HG02970 (cell line): ENCODE measurements around the gene FGG.
"Not testable (repeated sequence)": the region's sequence is repeated elsewhere in the genome, so short reads cannot be mapped to it uniquely, and the experiment has no call there.

ENCODE experiments used
- ATAC-seq: cut with Tn5 transposase; IDR thresholded peaks from one replicate; pipeline ENCODE4 v1.9.1; 2021; ENCODE audit warnings: mild to moderate bottlenecking, moderate library complexity, moderate number of reproducible peaks; ENCODE audit not compliant: unreplicated experiment, low FRiP score

FGG gene

DNA sequence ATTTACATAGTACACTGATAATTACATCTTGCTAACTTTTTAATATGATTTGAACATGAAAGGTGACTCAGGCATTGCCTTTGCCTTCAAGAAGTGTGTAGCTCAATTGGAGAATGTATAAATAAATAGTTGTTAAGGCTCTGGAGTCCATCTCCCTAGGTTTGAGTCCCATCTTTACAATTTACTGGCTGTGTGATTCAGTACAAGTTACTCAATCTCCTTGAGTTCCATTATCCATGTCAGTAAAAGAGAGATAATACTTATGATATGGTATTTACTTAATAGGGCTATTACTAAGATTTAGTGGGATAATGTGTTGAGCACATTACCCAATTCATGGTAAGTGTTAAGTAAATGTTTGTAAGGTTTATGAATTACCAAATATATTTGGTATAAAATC is 1.9 kb upstream of the FGG start:
- no peak for ATAC-seq

DNA sequence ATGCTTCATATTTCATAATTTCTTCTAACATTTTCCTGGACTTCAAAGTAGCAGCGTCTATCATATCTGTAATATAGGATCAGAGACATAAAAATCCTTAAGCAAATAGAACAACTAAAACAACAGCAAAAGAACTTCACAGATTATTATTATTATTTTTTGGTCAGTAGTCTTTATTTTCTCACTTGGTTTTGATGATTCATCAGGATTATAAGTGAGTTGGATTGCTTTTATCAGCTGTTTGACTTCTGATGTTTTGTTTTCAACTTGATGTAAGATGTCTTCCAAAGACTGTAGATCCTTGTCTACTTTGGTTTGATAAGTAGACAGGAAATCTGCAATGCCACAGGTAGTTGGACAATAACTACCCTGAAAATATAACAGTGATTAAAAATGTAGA is 623 bp downstream of the FGG start:
- ATAC-seq = no peak

DNA sequence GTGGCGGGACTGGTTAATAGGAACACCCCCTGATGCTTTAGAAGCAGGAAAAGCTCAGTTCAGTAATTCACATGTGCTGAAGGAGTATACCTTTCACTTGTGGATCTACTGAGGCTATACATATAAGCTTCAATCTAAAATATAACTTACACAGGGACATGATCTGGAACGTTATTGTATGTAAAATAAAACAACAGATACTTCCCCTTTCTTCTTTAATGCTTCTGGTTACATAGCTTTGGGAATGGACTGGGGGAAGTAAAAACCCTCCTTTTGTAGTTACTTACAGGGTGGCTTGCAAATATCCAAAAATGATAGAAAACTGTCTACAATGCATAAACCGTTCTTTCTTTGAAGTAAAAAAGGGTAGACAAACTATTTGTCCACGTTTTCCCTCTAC is 1.9 kb downstream of the FGG start:
- no peak for ATAC-seq

DNA sequence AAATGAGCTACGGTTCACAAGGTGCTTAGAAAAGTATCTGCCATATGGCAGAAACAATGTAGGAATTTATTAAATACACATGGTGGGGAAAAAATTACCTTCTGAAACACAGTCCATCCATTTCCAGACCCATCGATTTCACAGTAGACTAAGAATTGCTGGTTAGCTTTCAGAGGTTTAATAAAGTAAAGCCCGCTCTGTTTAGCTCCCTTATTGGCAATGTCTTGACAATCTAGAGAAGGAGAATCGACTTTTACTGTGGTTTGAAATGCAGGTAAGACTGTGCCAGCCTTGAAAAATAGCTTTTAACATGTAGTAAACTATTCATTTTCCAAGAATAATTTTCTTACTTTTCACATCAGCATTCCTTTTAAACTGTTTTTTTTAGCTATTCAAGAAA is 2.9 kb downstream of the FGG start:
- ATAC-seq = no peak

DNA sequence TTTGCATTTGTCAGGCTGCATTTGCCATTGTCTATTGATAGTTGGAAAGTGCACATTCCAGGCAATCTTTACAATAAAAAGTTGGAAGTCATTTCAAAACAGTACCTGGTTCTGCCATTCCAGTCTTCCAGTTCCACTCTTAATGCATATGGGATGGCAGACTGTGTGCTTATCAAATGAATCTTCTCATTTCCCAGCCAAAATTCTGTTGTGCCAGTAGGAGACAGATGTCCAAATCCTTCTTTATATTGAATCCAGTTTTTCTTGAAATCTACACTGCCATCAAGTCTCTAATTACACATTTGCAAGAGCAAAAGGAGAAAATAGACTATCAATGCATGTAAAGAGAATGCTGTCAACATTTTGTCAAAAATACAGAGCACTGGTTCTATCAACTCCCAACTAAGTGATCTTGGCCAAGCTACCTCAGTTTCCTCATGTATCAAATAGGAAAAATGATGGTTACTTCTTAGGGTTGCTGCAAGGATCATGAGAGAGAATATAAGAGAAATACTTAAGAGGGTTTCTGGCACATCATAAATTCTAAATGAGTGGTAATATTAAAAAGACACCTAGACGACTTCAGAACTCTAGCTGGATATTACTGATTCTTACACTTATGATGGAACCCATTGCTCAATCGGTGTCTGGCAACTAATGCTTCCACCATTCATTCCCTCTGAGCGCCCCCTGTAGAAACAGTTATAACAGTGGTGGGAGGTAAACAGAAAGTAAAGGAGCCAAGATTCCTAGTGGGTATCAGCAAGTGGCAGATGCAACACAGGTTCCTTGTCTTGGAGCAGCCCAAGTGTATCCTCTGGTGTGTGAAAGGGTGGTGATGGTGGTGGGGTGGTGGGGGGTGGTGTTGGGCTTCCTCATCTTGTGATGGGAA is 3.8 kb downstream of the FGG start:
- ATAC-seq = no peak

DNA sequence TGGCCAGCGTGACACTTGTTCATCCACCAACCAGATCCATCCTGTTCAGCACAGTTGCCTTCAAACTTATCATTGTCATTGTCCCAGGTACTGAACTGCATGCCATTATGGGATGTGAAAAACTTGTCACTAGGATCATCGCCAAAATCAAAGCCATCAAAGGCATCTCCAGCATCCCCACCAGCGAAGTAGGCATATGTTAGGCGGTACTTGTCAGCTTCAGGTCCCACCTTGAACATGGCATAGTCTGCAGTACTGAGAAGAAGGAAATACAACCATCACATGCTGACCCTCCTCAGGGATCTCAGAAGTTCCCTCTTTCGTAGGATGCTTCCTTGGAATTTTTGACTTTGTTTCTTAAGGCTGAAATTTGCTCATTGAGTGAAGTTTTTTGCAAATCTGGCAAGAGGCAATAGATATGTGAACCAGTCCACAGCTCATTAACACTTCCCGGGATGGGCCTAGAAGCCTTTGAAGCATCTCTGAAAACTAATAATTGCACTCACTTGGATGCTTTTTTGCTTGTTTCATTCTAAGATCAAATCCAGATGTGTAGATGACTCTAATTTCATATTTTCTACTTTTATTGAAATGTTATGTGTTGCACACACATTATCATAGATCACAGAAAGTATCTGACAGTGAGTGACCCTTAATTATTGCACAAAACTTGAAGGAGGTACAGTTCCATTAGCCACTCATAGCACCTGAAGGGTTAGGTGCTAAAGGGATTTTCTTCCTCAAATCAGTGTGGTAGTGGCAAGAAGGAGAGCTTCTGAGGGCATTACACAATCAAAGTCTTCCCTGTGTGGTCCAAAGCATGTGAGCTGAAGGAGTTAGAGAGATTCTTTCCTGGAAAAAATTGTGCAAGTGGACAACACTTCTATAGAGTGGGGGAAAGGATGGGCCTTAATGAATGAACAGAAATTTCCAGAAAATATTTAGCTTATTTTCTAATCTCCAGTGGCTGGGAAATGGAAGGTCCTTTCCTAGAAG is 5.4 kb downstream of the FGG start:
- no peak for ATAC-seq

DNA sequence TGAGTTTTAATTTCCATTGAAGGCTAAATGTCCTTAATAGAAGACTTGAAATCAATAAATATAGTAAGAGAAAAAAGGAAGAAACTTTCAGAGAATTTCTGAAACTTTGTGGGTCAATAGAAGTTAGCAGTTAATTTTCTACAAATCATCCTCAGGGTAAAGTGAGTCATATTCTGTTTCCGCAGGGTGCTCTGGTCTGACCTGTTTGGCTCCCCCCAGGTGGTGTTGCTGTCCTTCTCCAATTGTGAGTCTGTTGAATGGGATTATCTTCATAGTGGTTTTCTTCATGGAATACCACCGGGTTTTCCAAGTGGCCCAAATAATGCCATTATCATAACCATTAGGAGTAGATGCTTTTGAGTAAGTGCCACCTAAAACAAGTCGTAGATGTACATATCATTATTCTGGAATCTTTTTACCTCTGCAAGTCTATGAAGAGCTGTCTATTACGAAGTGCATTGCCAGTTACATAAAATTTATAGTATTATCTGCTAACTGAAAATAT is 7.7 kb downstream of the FGG start:
- no peak for ATAC-seq

DNA sequence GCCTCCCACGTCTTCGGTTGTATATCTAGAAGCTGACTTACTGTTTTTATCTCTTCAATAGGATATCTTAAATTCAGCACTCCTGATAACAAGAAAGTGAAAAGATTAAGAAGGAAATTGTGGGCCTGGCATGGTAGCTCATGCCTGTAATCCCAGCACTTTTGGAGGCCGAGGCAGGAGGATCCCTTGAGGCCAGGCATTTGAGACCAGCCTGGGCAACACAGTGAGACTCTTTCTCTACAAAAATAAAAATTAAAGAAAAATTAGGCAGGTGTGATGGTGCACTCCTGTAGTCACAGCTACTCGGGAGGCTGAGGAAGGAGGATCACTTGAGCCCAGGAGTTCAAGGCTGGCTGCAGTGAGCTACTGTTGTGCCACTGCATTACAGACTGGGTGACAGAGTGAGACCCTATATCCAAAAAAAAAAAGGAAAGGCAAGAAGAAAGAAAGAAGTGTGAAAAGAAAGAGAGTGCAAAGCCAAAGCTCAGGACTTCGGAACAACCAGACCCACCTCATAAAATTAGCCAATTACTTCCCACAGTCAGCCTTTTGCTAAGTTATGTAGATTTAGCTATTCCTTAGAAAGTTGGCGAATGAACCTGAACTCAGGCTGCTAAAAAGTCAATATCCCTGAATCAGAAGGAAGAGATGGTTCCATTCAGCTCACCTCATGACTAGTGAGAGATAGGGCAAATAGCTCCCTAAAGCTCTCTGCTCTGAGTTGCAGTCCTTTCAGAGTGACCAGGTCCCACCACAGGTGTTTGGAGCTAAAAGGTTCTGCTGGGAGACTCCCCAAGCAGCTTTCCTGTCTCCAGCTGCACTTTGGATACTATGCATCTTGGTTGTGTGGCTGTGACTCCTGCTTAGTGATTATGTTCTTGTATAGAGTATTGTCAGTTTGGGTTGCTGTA is 9.2 kb downstream of the FGG start:
- no peak for ATAC-seq

DNA sequence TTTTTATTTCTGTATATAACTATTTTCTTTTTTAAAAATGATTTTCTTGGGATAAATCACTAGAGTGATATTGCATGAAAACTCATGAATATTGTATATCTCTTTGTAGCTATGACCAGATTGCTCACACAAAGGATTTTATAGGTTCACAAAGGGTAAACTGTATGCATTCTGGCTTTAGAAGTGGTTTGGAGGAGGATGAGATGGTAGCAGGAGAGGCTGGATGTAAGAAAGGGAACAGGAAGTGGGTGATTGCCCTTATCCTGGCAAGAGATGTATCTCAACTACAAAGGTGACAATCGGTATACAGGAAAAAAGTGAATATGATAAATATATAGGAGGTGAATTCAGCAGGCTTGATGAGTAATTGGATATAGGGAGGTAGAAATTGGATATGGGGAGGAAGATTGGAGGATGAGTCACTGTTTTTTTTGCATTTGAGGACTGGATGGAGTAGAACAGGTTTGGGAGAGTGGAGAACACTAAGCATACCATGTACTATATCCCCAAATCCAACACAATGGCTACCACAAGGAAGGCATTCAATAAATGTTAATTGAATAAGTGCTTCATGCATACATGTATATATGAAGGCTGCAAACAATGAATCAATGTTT is 9.9 kb downstream of the FGG start:
- ATAC-seq = no peak

DNA sequence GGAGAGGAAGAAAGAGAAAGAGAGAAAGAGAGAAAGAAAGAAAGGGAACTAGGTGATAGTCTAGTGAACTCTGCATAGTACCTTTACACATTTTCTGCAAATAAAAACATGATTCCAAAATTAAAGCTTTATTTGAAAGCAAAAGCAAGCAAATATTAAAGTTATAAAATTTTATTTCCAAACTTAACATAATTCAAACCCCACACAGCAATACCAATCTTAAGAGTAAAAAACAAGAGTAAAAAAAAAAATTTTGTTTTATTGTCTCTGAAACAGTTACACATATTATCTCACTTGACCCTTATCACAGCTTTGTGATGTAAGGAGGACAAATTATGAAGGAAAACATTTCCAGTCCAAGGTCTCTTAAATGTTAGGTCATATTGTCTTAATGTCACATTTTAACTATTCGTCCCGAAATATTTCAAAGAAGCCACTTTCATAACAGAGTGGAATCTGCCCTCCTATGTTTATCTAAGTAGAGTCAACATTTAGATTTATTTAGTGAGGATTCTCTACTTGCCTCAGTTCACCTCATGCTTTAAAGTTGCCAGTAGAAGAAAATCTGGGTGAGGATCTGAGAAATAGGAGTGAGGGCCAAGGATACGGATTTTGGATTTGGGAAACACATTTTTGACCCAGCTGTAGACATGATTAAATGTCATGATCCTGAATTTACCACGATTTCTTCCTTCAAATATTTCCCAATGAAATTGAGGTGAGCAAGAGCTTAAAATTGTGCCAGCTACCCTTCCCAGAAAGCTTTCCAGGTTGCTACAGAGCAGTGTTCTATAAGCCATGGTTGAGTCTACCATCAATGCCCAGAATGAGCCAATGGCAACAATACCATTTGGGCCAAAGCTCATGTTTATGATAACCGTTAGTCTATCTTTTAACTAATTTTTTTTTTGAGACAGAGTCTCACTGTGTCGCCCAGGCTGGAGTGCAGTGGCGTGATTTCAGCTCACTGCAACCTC is 14.4 kb downstream of the FGG start:
- no peak for ATAC-seq

DNA sequence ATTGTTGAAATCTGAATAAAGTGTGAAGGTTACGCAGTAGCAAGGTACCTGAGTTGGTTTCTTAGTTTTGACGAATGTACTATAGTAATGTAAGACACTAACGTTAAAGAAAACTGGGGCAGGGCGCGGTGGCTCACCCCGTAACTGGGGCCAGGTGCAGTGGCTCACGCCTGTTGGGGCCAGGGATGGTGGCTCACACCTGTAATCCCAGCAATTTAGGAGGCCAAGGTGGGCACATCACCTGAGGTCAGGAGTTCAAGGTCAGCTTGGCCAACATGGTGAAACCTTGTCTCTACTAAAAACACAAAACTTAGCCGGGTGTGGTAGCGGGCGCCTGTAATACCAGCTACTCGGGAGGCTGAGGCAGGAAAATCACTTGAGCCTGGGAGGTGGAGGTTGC is 15.2 kb downstream of the FGG start:
- not testable (repeated sequence) for ATAC-seq

DNA sequence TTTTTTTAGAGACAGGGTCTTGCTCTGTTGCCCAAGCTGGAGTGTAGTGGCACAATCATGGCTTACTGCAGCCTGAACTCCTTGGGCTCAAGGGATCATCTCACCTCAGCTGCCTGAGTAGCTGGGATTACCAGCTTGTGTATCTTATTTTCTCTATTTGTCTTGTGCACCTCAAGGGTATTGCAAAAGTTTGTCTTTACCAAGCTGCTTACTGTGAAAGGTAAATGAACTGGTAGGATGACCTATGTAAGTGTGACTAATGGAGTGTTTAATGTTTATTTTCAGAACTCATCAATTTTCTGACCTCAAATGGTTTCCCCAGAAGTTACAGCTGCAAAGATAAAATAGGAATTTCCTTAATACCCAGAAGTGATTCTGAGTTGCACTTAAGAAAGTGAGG is 16.6 kb downstream of the FGG start:
- no peak for ATAC-seq

DNA sequence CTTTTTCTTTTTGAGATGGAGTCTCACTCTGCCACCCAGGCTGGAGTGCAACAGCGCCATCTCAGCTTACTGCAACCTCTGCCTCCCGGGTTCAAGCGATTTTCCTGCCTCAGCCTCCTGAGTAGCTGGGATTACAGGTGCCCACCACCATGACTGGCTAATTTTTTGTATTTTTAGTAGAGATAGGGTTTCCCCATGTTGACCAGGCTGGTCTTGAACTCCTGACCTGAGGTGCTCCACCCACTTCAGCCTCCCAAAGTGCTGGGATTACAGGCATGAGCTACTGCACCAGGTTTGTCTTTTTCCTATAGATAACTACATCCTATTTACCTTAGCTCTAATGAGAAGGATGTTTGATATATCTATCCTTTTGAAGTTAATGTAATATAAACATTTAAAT is 18.1 kb downstream of the FGG start:
- ATAC-seq = not testable (repeated sequence)

DNA sequence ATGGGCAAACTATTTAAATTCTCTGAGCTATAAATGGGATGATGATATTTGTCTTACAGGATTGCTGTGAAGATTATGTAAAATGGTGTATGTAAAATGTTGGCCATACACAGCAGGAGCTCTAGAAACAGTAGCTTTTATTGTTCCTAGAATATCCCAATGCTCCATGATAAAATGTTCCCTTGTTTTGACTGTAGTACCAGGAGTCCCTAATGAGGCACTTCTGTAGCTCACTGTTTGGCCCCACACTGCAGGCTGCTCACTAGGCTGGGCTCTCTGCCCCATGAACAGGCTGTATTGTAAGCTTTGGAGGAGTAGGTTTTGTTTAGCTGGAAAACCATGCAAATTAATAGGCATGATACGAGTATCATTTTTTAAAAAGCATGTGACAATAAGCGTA is 18.6 kb downstream of the FGG start:
- no peak for ATAC-seq

DNA sequence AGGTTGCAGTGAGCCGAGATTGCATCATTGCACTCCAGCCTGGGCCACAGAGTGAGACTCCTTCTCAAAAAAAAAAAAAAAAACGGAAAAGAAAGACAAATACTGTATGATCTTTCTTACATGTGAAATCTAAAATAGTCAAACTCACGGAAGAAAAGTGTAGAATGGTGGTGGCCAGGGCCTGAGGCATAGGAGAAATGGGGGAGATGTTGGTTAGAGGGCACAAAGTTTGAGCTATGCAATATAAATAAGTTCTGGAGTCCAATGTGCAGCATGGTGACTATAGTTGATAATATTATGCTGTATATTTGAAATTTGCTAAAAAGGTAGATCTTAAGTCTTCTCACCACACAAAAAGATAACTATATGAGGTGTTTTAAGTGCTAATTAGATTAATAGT is 20.6 kb downstream of the FGG start:
- no peak for ATAC-seq

DNA sequence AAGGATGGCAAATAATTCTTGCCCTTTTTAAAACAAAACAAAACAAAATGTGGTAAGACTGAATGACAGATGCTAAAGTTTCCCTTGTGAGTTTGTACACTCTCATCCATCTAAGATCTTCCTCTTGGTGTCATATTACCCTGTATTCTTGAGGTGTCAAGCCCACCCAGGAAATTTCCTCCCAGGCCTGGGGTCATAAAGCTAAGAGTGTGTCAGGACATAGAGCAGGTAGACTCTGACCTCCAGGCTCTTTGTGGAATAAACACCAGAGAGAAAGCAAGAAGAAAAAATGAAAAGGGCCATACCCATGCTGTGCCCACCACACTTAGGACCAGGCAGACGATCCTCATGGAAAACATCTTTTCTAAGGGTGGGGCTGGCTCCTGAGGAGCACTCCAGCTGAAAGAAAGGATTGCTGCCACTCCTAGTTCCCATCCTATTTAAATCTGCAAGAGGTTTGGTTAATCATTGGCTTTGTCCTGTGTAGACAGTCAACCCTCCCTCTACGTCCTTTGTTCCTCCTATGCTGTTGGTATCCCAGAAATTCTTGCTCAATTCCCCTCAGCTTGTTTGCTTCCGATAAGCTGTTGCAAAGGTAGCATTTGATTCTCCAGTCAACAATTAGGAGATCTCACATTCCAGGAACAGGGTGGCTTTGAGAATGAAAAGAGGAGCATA is 22.0 kb downstream of the FGG start, which contains the start of gene FGA:
Gene FGA (minus strand): TSS at position 414 of the 678 bp plus-strand sequence. CDS start 55 bp downstream, at position 359.
- no peak for ATAC-seq

DNA sequence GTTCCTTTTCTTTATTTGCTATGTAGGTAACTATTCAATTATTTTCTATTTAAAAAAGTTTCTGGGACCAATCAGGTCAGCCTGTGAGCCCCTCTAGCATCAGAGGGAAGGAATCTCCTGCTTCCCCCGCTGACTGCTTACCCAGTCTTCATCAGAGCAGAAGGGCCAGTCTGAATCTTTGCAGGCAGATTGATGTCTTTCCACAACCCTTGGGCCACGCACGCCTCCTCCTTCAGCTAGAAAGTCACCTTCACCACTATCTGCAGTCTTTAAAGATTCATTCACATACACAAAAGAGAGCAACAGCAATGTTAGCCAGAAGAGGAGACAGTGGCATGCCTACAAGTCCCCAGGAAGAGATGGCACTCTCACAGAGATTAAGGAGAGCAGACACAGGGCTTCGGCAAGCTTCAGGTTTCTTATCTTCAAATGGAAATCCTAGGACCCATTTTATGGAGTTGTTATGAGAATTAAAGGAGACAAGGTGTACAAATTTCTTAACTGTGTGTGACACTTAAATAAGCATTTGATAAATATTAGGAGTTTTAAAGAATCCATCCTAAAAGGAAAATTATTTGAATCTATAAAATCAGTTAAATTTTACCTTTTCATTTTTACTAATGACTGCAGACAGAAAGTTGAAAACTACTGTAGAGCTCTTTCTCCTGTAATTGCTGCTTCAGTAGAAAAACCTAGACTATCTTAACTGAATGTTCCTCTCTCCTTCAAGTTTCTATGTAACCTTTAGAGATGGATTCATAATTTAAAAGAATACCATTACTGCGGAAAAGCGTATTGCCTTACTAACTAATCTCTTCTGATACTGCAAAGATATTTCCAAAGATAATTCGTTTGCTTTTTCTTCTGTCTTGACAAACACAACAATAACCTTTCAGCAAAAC is 22.9 kb downstream of the FGG start:
- ATAC-seq = no peak
